HEK293T (cell line): Measurements from ENCODE around the gene REXO1.

Experiments
- CTCF ChIA-PET: fragments of 350-600 bp; formaldehyde crosslinking; extraction: SDS; loops from one replicate; lab custom pipeline; 2021; ENCODE audit warnings: antibody characterized with exemption, inconsistent platforms; lab: Yijun Ruan, JAX
- POLR2A ChIA-PET: fragments of 350-600 bp; formaldehyde crosslinking; extraction: SDS; loops from one replicate; lab custom pipeline; 2020; ENCODE audit warnings: antibody characterized with exemption, inconsistent platforms; lab: Yijun Ruan, JAX
- DNase-seq: peaks from one replicate; pipeline ENCODE4 v3.0.0; 2012; ENCODE audit warnings: mixed read lengths; ENCODE audit errors: extremely low spot score
- ARNT ChIP-seq: fragments of 450-650 bp; IDR thresholded peaks from 2 replicates; pipeline ENCODE4 v1.6.1; 2017; ENCODE audit warnings: mild to moderate bottlenecking
- BHLHE40 ChIP-seq: fragments of 450-650 bp; IDR thresholded peaks from 2 replicates; pipeline ENCODE4 v1.6.1; 2016; ENCODE audit warnings: mild to moderate bottlenecking, moderate library complexity, borderline replicate concordance
- CTBP1 ChIP-seq: fragments of 450-650 bp; IDR thresholded peaks from 2 replicates; pipeline ENCODE4 v1.6.1; 2016; ENCODE audit warnings: borderline replicate concordance
- ELF4 ChIP-seq: fragments of 450-650 bp; IDR thresholded peaks from 2 replicates; pipeline ENCODE4 v1.6.1; 2017; ENCODE audit warnings: antibody characterized with exemption
- FOXA1 ChIP-seq: fragments of 450-650 bp; IDR thresholded peaks from 2 replicates; pipeline ENCODE4 v1.6.1; 2016; ENCODE audit warnings: mild to moderate bottlenecking
- FOXK2 ChIP-seq: fragments of 450-650 bp; IDR thresholded peaks from 2 replicates; pipeline ENCODE4 v1.6.1; 2016; ENCODE audit warnings: mild to moderate bottlenecking
- FOXM1 ChIP-seq: fragments of 450-650 bp; IDR thresholded peaks from 2 replicates; pipeline ENCODE4 v1.6.1; 2017; ENCODE audit warnings: mild to moderate bottlenecking, borderline replicate concordance
- HDGF ChIP-seq: fragments of 450-650 bp; IDR thresholded peaks from 2 replicates; pipeline ENCODE4 v1.6.1; 2017; ENCODE audit warnings: antibody characterized with exemption, borderline replicate concordance
- L3MBTL2 ChIP-seq: fragments of 450-650 bp; conservative IDR thresholded peaks from 2 replicates; pipeline ENCODE4 v1.6.1; 2016; ENCODE audit warnings: mild to moderate bottlenecking
- LEF1 ChIP-seq: fragments of 450-650 bp; IDR thresholded peaks from 2 replicates; pipeline ENCODE4 v1.6.1; 2017; ENCODE audit warnings: mild to moderate bottlenecking, borderline replicate concordance
- NFRKB ChIP-seq: fragments of 450-650 bp; IDR thresholded peaks from 2 replicates; pipeline ENCODE4 v1.6.1; 2016; ENCODE audit warnings: mild to moderate bottlenecking, moderate library complexity
- SP1 ChIP-seq: fragments of 450-650 bp; IDR thresholded peaks from 2 replicates; pipeline ENCODE4 v1.6.1; 2017
- SUZ12 ChIP-seq: fragments of 450-650 bp; IDR thresholded peaks from 2 replicates; pipeline ENCODE4 v1.6.1; 2016; ENCODE audit warnings: mild to moderate bottlenecking
- TARDBP ChIP-seq: fragments of 450-650 bp; IDR thresholded peaks from 2 replicates; pipeline ENCODE4 v1.6.1; 2016
- ZNF384 ChIP-seq: fragments of 450-650 bp; IDR thresholded peaks from 2 replicates; pipeline ENCODE4 v1.6.1; 2016
- TF ChIP-seq, protein P1 (sequence below): fragments of 450-650 bp; IDR thresholded peaks from 2 replicates; pipeline ENCODE4 v1.6.1; 2016

The REXO1 gene

DNA sequence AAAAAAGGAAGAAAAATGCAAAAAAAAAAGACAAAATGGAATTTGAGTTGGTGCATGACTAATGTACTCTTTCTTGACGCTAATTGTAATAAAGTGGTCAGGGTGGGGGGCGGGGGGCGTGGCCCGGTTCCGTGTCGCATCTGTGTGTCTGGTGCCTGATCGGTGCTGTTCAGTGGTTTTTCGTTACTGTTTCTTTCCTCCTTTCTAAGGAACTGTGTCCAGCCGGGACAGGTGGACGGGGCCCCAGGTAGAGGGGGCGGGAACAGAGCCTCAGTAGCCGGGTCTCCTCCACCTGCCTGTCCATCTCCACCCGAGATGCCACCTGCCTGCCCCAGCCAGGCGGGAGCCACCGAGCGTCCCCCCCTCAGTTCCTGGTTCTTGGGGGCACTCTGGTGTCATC, 68.7 kb downstream of the REXO1 start:
- no peak for DNase-seq
- no peak for TF ChIP-seq ZNF384
- TF ChIP-seq ELF4 = no peak
- TF ChIP-seq, protein P1, sequence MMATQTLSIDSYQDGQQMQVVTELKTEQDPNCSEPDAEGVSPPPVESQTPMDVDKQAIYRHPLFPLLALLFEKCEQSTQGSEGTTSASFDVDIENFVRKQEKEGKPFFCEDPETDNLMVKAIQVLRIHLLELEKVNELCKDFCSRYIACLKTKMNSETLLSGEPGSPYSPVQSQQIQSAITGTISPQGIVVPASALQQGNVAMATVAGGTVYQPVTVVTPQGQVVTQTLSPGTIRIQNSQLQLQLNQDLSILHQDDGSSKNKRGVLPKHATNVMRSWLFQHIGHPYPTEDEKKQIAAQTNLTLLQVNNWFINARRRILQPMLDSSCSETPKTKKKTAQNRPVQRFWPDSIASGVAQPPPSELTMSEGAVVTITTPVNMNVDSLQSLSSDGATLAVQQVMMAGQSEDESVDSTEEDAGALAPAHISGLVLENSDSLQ = no peak
- TF ChIP-seq TARDBP = no peak
- no peak for TF ChIP-seq FOXA1
- no peak for TF ChIP-seq CTBP1
- ChIA-PET POLR2A (no interaction called here), CTCF (no interaction called here)

- ChIA-PET POLR2A (no interaction called here), CTCF (no interaction called here)
- no peak for DNase-seq
- TF ChIP-seq CTBP1 (no peak), TARDBP (no peak), SP1 (no peak)
Observed at GRCh38 chr19:1777149-1777548, 71.1 kb downstream of the REXO1 start.

GRCh38 chr19:1776606-1777147, 71.6 kb downstream of the REXO1 start:
- no peak for DNase-seq
- TF ChIP-seq FOXM1 (no peak), L3MBTL2 (no peak), SUZ12 (no peak), TARDBP (no peak)
- POLR2A ChIA-PET = no interaction called here
- CTCF ChIA-PET = no interaction called here

DNA sequence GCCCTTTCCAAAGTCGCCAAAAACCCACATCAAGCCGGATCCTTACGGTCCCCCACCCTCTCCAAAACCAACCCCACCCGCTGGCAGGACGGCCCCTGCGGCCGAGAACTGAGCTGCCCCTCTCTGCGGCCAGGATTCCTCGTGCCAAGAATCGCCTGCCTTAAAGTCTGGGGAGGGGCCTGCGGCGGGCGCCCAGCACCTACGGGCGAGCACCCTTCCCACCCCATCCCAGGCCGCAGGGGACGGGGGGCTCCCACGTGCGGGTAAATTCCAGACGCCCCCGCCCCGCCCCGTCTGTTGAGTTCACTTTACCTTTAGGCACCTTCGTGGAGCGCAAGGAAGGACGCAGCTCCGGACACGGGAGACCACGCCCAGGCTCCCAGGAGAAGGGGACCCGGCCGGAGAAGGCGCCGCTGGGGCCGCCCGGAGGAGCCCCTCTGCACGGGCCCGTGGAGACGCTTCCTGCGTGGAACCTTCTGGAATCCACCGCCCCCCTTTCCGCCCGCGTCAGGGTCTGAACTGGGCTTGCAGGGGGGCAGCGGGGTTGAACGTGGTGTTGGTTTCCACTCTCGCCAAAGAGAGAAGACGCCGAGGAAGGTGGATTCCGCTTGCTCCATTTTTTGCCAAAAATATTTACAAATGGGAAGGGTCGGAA, 72.2 kb downstream of the REXO1 start:
- TF ChIP-seq LEF1 (no peak), TARDBP (no peak), FOXM1 (no peak), SP1 (no peak), L3MBTL2 (no peak), CTBP1 (no peak), ZNF384 (no peak), FOXK2 (no peak), NFRKB (no peak), HDGF (no peak)
- TF ChIP-seq, protein P1 = no peak
- POLR2A ChIA-PET = no interaction called here
- CTCF ChIA-PET = no interaction called here
- DNase-seq = no peak

GRCh38 chr19:1774989-1775772, 73.1 kb downstream of the REXO1 start:
- POLR2A ChIA-PET = no interaction called here
- peak; percentile 69 for DNase-seq
- CTCF ChIA-PET = no interaction called here
- TF ChIP-seq L3MBTL2 (no peak), FOXA1 (no peak), CTBP1 (no peak), ZNF384 (no peak), BHLHE40 (no peak), SP1 (no peak), LEF1 (no peak; the same call in 1 of the 2 replicates), SUZ12 (no peak), FOXK2 (no peak), ARNT (no peak)

GRCh38 chr19:1773184-1773583, 75.1 kb downstream of the REXO1 start:
- DNase-seq = no peak
- ChIA-PET POLR2A (no interaction called here), CTCF (interaction anchor here (0.6 to 0.7 kb wide), 5 partner anchors 19 to 138 kb away, joined by 3 read pairs; no protein-coding TSS in a partner anchor)
- TF ChIP-seq CTBP1 = no peak
- no peak for TF ChIP-seq SP1
- TF ChIP-seq ELF4 = no peak
- TF ChIP-seq SUZ12 = no peak
- TF ChIP-seq FOXM1 = no peak
- no peak for TF ChIP-seq FOXA1
- no peak for TF ChIP-seq ZNF384

- CTCF ChIA-PET = interaction anchor here (0.7 to 1.0 kb wide), 2 partner anchors 17 to 18 kb away, joined by 3 read pairs; no protein-coding TSS in a partner anchor
- DNase-seq = no peak
- POLR2A ChIA-PET = interaction anchor here (1.7 kb wide), 1 partner anchor 25 kb away, joined by 3 read pairs; no protein-coding TSS in a partner anchor
- TF ChIP-seq ARNT (no peak), FOXM1 (no peak), L3MBTL2 (no peak), NFRKB (no peak), FOXA1 (no peak), CTBP1 (no peak), FOXK2 (no peak), SP1 (no peak), BHLHE40 (no peak), ELF4 (no peak), SUZ12 (no peak), TARDBP (no peak), ZNF384 (no peak), HDGF (no peak)
- TF ChIP-seq, protein P1 = no peak
Observed at GRCh38 chr19:1770866-1771576, 77.3 kb downstream of the REXO1 start.
